Right lobe of liver (tissue), 6 donors: ENCODE results near the gene PLLP. TPM values are rescaled to one million over a fixed set of nuclear protein-coding genes. Genes with fewer than 3 reads are reported as not detected.

Experiments used
- ATAC-seq, 4 donors: fragments of 200-7000 bp; cut with Tn5 transposase; one replicate each; pipeline ENCODE4 v1.9.1; 2020; ENCODE audit warnings: mild to moderate bottlenecking in 4 of 4, moderate library complexity in 4 of 4
- DNase-seq, 3 donors: peaks; one replicate each; pipeline ENCODE4 v3.0.0-alpha.2; 2020
- H3K27ac ChIP-seq, 3 donors: fragments of 200-600 bp; one replicate each; pipeline ENCODE4 v1.8.0; 2022
- H3K27me3 ChIP-seq, 2 donors: fragments of 200-600 bp; one replicate each; pipeline ENCODE4 v1.8.0; 2022
- H3K36me3 ChIP-seq, 4 donors: fragments of 200-600 bp; sonication (generic) in 1 of 4; one replicate each; pipeline versions ENCODE4 v1.5.1 to v1.8.0; 2017 to 2022; ENCODE audit warnings: control low read depth in 1 of 4
- H3K4me1 ChIP-seq, 4 donors: fragments of 200-600 bp; sonication (generic) in 1 of 4; one replicate each; pipeline versions ENCODE4 v1.5.1 to v1.8.0; 2017 to 2022; ENCODE audit warnings: control low read depth in 1 of 4
- H3K4me3 ChIP-seq, 3 donors: fragments of 200-600 bp; one replicate each; pipeline ENCODE4 v1.8.0; 2022
- H3K9me3 ChIP-seq, 4 donors: fragments of 200-600 bp; sonication (generic) in 1 of 4; one replicate each; pipeline versions ENCODE4 v1.5.1 to v1.8.0; 2017 to 2022; ENCODE audit warnings: control low read depth in 1 of 4
- POLR2A ChIP-seq: fragments of 450-650 bp; IDR thresholded peaks from one replicate; pipeline ENCODE4 v1.6.1; 2017; ENCODE audit warnings: antibody characterized with exemption, mild to moderate bottlenecking
- WGBS: methylation state at CpG from one replicate; pipeline ENCODE4 v1.1.6; 2018; ENCODE audit warnings: low coverage, low lambda C conversion rate; ENCODE audit not compliant: insufficient coverage; ENCODE audit errors: missing lambda C conversion rate; 5-methylcytosine and 5-hydroxymethylcytosine counted together
- intact Hi-C, 2 donors: fragments of 100-400 bp; cut with DNase I; formaldehyde crosslinking; loops; one replicate each; pipeline versions ENCODE4 v1.11.2 to v1.14.1; 2022
- total RNA-seq, 6 experiments: library from RNA; depleted of rRNA in 2 of 6; stranded (reverse); fragments of >200 nt in 2 of 6; fragmentation: NEBNext Ultra II Directional in 3 of 6; extraction: Animal tissue kit (Norgen Biotek cat#: 25700) in 3 of 6; gene quantifications; one replicate each; pipeline versions ENCODE4 v1.1.0 to v1.2.4, GENCODE V29; 2016 to 2023
- TF ChIP-seq, protein P1 (sequence below), 4 donors: fragments of 200-600 bp in 3 of 4; fragments of 450-650 bp in 1 of 4; IDR thresholded peaks; one replicate each; pipeline versions ENCODE4 v1.5.1 to v1.8.0; 2016 to 2022; ENCODE audit warnings: antibody characterized with exemption in 4 of 4, mild to moderate bottlenecking in 2 of 4
- donor health status: DM: no; HTN: yes; CAD: no.
- donor health status: DM: no; HTN: no; CAD: no.
- donor health status: DM: no; HTN: no; CAD: no.
- donor health status: DM: no; HTN: yes; CAD: no.
- donor health status: DM: no; HTN: yes; CAD: no.

The PLLP gene
- total RNA-seq, 6 experiments from 2014 or later = 2.1 to 7.4 (median 3.8) TPM

DNA sequence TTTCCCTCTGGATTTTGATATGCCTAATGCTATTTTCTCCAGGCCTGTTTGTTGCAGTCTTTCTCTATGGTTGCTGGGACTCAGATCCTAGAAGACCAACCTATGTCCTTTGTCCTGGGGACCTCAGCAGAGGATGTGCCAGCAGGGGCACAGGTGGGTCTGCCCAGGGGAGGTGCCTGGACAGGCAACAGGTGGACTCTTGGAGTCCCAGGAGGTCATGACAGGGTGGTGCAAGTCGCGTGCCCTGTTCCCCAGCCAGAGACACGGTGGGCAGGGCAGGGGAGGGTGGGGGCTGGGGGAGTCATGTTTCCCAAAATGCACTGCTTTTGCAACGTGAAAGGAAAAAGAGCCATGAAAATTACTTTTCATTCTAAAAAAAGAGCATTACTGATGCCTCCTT, 26.3 kb upstream of the PLLP start:
- Histone ChIP-seq H3K4me1 (peaks cover 0 to 10% (median 4%) of the 10 kb centered on the region in 4 donors), H3K27ac (no peak overlapping the region), H3K27me3 (no peaks in the 10 kb centered on the region), H3K36me3 (no peaks in the 10 kb centered on the region), H3K9me3 (no peaks in the 10 kb centered on the region), H3K4me3 (no peak overlapping the region)
- DNase-seq (peak in 1 of 3 donors; percentile 49), ATAC-seq (peak in 2 of 4 donors; percentile 19 to 38)
- TF ChIP-seq, protein P1, sequence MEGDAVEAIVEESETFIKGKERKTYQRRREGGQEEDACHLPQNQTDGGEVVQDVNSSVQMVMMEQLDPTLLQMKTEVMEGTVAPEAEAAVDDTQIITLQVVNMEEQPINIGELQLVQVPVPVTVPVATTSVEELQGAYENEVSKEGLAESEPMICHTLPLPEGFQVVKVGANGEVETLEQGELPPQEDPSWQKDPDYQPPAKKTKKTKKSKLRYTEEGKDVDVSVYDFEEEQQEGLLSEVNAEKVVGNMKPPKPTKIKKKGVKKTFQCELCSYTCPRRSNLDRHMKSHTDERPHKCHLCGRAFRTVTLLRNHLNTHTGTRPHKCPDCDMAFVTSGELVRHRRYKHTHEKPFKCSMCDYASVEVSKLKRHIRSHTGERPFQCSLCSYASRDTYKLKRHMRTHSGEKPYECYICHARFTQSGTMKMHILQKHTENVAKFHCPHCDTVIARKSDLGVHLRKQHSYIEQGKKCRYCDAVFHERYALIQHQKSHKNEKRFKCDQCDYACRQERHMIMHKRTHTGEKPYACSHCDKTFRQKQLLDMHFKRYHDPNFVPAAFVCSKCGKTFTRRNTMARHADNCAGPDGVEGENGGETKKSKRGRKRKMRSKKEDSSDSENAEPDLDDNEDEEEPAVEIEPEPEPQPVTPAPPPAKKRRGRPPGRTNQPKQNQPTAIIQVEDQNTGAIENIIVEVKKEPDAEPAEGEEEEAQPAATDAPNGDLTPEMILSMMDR (IDR thresholded peaks at IDR 0.05) = no peak
- TF ChIP-seq POLR2A = no peak
- intact Hi-C loops = loop anchor here in 1 of 2 donors (5.0 to 10.0 kb wide), 2 partner anchors 96 to 204 kb away; no protein-coding TSS in a partner anchor
- 28% methylated on average over 4 of the region's 4 CpGs for WGBS

DNA sequence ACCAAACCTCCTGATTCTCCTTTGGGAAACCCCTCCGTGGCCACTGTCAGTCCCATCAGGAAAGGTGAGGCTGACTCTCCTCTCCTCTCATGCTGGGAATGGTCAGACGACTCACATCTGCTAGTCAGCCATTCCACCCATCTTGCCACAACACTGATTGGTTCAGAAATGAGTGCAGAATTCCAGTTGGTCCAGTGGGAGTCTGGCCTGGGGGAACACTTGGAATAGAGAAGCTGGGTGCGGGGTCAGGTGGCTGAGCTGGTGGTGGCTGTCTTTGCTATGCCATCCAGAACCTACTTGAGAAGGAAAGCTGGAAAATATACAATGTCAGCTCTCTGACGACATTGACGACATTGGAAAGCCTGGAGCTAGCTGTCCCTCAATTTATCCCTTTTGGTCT, 23.6 kb upstream of the PLLP start:
- 70% methylated on average over 4 of the region's 5 CpGs for WGBS
- TF ChIP-seq POLR2A = no peak
- TF ChIP-seq, protein P1 (IDR thresholded peaks at IDR 0.05) = no peak
- no peak overlapping the region for H3K4me3 ChIP-seq
- H3K4me1 ChIP-seq = peaks cover 0 to 24% (median 14%) of the 10 kb centered on the region in 4 donors
- no peaks in the 10 kb centered on the region for H3K36me3 ChIP-seq
- DNase-seq = peak in 1 of 3 donors; percentile 17
- intact Hi-C loops = loop anchor here in 1 of 2 donors (10.0 kb wide), 2 partner anchors 67 to 207 kb away; partner anchors contain the start of gene CX3CL1
- H3K27me3 ChIP-seq = no peaks in the 10 kb centered on the region
- no peak for ATAC-seq
- no peak overlapping the region for H3K27ac ChIP-seq
- H3K9me3 ChIP-seq = no peaks in the 10 kb centered on the region

DNA sequence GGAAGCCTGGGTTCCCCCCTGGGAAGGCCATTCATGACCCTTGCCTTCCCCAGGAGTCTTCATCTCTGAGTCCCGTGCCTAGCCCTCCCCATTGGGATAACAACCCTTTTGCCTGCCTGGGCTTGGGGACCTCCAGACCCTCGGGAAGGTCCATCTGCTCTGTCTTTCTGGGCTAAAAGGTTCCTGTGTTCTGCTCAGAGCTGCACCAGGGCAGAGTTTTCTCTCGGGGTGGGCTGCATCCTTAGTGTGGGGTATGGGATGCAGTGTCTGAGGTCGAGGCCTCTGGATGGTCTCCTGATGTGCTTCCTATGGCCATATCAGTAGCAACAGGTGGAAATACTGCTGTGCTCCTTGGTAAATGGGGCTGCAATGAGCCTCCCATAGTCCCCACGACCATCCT, 22.9 kb upstream of the PLLP start:
- ATAC-seq = no peak
- Histone ChIP-seq H3K9me3 (no peaks in the 10 kb centered on the region), H3K4me1 (peaks cover 0 to 24% (median 14%) of the 10 kb centered on the region in 4 donors), H3K4me3 (no peak overlapping the region), H3K27ac (no peak overlapping the region), H3K27me3 (no peaks in the 10 kb centered on the region), H3K36me3 (no peaks in the 10 kb centered on the region)
- intact Hi-C loops = loop anchor here in 1 of 2 donors (10.0 kb wide), 2 partner anchors 67 to 207 kb away; partner anchors contain the start of gene CX3CL1
- TF ChIP-seq POLR2A = no peak
- TF ChIP-seq, protein P1 (IDR thresholded peaks at IDR 0.05) = no peak
- no CpG with 5 or more reads among the region's 5 CpGs for WGBS
- no peak for DNase-seq

DNA sequence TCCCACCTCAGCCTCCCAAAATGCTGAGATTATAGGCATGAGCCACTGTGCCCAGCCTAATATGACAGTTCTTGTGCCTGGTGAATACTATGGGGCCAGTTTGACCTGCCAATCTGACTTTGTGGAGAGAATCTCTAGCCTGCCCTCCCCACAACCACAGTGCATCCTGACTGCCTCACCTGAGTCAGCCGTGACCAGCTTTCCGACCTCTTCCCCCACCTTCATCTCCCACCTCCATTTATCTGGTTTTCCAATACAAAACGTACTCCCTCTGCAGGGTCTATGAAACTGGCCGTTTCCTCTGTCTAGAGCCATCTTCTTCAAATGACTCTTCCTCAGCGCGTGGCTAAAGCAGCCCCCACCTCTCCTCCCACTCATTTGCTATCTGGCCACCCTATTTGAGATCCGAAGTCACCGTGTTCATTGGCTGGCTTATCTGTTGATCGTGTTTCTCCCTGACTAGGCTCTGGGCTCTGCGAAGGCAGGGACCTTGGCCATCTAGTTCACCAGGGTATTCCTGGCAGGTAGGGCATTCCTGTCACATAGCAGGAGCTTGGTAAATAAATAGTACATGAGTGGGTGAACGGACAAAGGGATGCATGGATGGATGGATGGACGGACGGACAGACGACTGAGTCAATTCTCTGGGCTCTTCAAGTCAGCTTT, 22.3 kb upstream of the PLLP start:
- intact Hi-C loops = loop anchor here in 1 of 2 donors (10.0 kb wide), 2 partner anchors 68 to 208 kb away; partner anchors contain the start of gene CX3CL1
- Histone ChIP-seq H3K27me3 (no peaks in the 10 kb centered on the region), H3K36me3 (no peaks in the 10 kb centered on the region), H3K4me1 (peaks cover 0 to 29% (median 16%) of the 10 kb centered on the region in 4 donors), H3K4me3 (no peak overlapping the region), H3K9me3 (no peaks in the 10 kb centered on the region), H3K27ac (no peak overlapping the region)
- TF ChIP-seq, protein P1 (IDR thresholded peaks at IDR 0.05) = no peak
- TF ChIP-seq POLR2A = no peak
- 58% methylated on average over 13 of the region's 14 CpGs for WGBS
- no peak for DNase-seq
- ATAC-seq = peak in 1 of 4 donors; percentile 3
